ENCODE data around the gene MAPKAPK3.

Gene MAPKAPK3

GRCh38 chr3:50620820-50621219, 3.9 kb downstream of the MAPKAPK3 start (continued):
- TF ChIP-seq, protein P1, sequence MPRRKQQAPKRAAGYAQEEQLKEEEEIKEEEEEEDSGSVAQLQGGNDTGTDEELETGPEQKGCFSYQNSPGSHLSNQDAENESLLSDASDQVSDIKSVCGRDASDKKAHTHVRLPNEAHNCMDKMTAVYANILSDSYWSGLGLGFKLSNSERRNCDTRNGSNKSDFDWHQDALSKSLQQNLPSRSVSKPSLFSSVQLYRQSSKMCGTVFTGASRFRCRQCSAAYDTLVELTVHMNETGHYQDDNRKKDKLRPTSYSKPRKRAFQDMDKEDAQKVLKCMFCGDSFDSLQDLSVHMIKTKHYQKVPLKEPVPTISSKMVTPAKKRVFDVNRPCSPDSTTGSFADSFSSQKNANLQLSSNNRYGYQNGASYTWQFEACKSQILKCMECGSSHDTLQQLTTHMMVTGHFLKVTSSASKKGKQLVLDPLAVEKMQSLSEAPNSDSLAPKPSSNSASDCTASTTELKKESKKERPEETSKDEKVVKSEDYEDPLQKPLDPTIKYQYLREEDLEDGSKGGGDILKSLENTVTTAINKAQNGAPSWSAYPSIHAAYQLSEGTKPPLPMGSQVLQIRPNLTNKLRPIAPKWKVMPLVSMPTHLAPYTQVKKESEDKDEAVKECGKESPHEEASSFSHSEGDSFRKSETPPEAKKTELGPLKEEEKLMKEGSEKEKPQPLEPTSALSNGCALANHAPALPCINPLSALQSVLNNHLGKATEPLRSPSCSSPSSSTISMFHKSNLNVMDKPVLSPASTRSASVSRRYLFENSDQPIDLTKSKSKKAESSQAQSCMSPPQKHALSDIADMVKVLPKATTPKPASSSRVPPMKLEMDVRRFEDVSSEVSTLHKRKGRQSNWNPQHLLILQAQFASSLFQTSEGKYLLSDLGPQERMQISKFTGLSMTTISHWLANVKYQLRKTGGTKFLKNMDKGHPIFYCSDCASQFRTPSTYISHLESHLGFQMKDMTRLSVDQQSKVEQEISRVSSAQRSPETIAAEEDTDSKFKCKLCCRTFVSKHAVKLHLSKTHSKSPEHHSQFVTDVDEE (CRISPR knock-in tag; IDR thresholded peaks at IDR 0.05) = no peak
- TF ChIP-seq ZNF70 (CRISPR knock-in tag; IDR thresholded peaks at IDR 0.05) (no peak), BACH2 (CRISPR knock-in tag; IDR thresholded peaks at IDR 0.05; ENCODE audit: borderline replicate concordance) (no peak)

GRCh38 chr3:50622881-50623280, 5.9 kb downstream of the MAPKAPK3 start:
- ATAC-seq = no peak
- TF ChIP-seq, protein P2, sequence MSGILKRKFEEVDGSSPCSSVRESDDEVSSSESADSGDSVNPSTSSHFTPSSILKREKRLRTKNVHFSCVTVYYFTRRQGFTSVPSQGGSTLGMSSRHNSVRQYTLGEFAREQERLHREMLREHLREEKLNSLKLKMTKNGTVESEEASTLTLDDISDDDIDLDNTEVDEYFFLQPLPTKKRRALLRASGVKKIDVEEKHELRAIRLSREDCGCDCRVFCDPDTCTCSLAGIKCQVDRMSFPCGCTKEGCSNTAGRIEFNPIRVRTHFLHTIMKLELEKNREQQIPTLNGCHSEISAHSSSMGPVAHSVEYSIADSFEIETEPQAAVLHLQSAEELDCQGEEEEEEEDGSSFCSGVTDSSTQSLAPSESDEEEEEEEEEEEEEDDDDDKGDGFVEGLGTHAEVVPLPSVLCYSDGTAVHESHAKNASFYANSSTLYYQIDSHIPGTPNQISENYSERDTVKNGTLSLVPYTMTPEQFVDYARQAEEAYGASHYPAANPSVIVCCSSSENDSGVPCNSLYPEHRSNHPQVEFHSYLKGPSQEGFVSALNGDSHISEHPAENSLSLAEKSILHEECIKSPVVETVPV (CRISPR knock-in tag; IDR thresholded peaks at IDR 0.05) = no peak
- TF ChIP-seq PPARA (CRISPR knock-in tag; IDR thresholded peaks at IDR 0.05; ENCODE audit: borderline replicate concordance) = no peak
- no peak for TF ChIP-seq ISL1 (CRISPR knock-in tag; IDR thresholded peaks at IDR 0.05)
- TF ChIP-seq ZFP3 (CRISPR knock-in tag; IDR thresholded peaks at IDR 0.05) = no peak
- TF ChIP-seq, protein P1 (CRISPR knock-in tag; IDR thresholded peaks at IDR 0.05) = no peak
- no peak for TF ChIP-seq OSR1 (CRISPR knock-in tag; IDR thresholded peaks at IDR 0.05)
- TF ChIP-seq ZFP30 (CRISPR knock-in tag; IDR thresholded peaks at IDR 0.05) = no peak
- TF ChIP-seq, protein P3, sequence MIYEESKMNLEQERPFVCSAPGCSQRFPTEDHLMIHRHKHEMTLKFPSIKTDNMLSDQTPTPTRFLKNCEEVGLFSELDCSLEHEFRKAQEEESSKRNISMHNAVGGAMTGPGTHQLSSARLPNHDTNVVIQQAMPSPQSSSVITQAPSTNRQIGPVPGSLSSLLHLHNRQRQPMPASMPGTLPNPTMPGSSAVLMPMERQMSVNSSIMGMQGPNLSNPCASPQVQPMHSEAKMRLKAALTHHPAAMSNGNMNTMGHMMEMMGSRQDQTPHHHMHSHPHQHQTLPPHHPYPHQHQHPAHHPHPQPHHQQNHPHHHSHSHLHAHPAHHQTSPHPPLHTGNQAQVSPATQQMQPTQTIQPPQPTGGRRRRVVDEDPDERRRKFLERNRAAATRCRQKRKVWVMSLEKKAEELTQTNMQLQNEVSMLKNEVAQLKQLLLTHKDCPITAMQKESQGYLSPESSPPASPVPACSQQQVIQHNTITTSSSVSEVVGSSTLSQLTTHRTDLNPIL (CRISPR knock-in tag; IDR thresholded peaks at IDR 0.05; ENCODE audit: low read depth) = no peak
- TF ChIP-seq BACH2 (CRISPR knock-in tag; IDR thresholded peaks at IDR 0.05; ENCODE audit: borderline replicate concordance) = no peak
- no peak for TF ChIP-seq ESRRG (CRISPR knock-in tag; IDR thresholded peaks at IDR 0.05)
- TF ChIP-seq ZNF8 (CRISPR knock-in tag; IDR thresholded peaks at IDR 0.05) = no peak
- no peak for TF ChIP-seq RARB (CRISPR knock-in tag; IDR thresholded peaks at IDR 0.05)
- TF ChIP-seq GLIS3 (CRISPR knock-in tag; IDR thresholded peaks at IDR 0.05) = no peak
- TF ChIP-seq POU6F1 (CRISPR knock-in tag; IDR thresholded peaks at IDR 0.05; ENCODE audit: borderline replicate concordance, low read depth) = no peak

- ATAC-seq = no peak
- no peak for TF ChIP-seq SNAI2 (CRISPR knock-in tag; IDR thresholded peaks at IDR 0.05)
- no peak for TF ChIP-seq CSDC2 (CRISPR knock-in tag; IDR thresholded peaks at IDR 0.05)
- TF ChIP-seq TOX (CRISPR knock-in tag; IDR thresholded peaks at IDR 0.05; ENCODE audit: borderline replicate concordance) = no peak
- TF ChIP-seq ARNTL (CRISPR knock-in tag; IDR thresholded peaks at IDR 0.05; ENCODE audit: borderline replicate concordance, low read depth) = no peak
- TF ChIP-seq ZNF70 (CRISPR knock-in tag; IDR thresholded peaks at IDR 0.05) = no peak
- TF ChIP-seq, protein P4, sequence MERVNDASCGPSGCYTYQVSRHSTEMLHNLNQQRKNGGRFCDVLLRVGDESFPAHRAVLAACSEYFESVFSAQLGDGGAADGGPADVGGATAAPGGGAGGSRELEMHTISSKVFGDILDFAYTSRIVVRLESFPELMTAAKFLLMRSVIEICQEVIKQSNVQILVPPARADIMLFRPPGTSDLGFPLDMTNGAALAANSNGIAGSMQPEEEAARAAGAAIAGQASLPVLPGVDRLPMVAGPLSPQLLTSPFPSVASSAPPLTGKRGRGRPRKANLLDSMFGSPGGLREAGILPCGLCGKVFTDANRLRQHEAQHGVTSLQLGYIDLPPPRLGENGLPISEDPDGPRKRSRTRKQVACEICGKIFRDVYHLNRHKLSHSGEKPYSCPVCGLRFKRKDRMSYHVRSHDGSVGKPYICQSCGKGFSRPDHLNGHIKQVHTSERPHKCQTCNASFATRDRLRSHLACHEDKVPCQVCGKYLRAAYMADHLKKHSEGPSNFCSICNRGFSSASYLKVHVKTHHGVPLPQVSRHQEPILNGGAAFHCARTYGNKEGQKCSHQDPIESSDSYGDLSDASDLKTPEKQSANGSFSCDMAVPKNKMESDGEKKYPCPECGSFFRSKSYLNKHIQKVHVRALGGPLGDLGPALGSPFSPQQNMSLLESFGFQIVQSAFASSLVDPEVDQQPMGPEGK (CRISPR knock-in tag; IDR thresholded peaks at IDR 0.05; ENCODE audit: borderline replicate concordance) = no peak
- no peak for TF ChIP-seq RARB (CRISPR knock-in tag; IDR thresholded peaks at IDR 0.05)
- TF ChIP-seq ZFP3 (CRISPR knock-in tag; IDR thresholded peaks at IDR 0.05) = no peak
- no peak for TF ChIP-seq OSR1 (CRISPR knock-in tag; IDR thresholded peaks at IDR 0.05)
- TF ChIP-seq ZC3H10 (CRISPR knock-in tag; IDR thresholded peaks at IDR 0.05) = no peak
- no peak for TF ChIP-seq ZNF8 (CRISPR knock-in tag; IDR thresholded peaks at IDR 0.05)
- TF ChIP-seq PPARA (CRISPR knock-in tag; IDR thresholded peaks at IDR 0.05; ENCODE audit: borderline replicate concordance) = no peak
- no peak for TF ChIP-seq GLIS3 (CRISPR knock-in tag; IDR thresholded peaks at IDR 0.05)
- TF ChIP-seq ESRRG (CRISPR knock-in tag; IDR thresholded peaks at IDR 0.05) = no peak
- no peak for TF ChIP-seq BACH2 (CRISPR knock-in tag; IDR thresholded peaks at IDR 0.05; ENCODE audit: borderline replicate concordance)
- no peak for TF ChIP-seq TCF4 (CRISPR knock-in tag; IDR thresholded peaks at IDR 0.05; ENCODE audit: borderline replicate concordance)
- TF ChIP-seq, protein P1 (CRISPR knock-in tag; IDR thresholded peaks at IDR 0.05) = no peak
- no peak for TF ChIP-seq ZFP30 (CRISPR knock-in tag; IDR thresholded peaks at IDR 0.05)
Observed at GRCh38 chr3:50623840-50624474, 7.0 kb downstream of the MAPKAPK3 start.
